ENCODE results near the gene MAP3K3. TPM values are rescaled to one million over a fixed set of nuclear protein-coding genes. Genes with fewer than 3 reads are reported as not detected.
A peak's percentile ranks its signal among the peaks of the same experiment; 100 is the strongest.

MAP3K3 gene
- total and polyA plus RNA-seq, 8 donors = 41.3 to 58.3 (median 43.7) TPM

- peak; percentile 40 for ATAC-seq
- no peak overlapping the region for H3K4me3 ChIP-seq
- peak overlapping the region; percentile 10 to 66 for H3K27ac ChIP-seq
- DNase-seq = peak in 1 of 4 donors; percentile 19
- H3K27me3 ChIP-seq = no peaks in the 10 kb centered on the region
- TF ChIP-seq, protein P1, sequence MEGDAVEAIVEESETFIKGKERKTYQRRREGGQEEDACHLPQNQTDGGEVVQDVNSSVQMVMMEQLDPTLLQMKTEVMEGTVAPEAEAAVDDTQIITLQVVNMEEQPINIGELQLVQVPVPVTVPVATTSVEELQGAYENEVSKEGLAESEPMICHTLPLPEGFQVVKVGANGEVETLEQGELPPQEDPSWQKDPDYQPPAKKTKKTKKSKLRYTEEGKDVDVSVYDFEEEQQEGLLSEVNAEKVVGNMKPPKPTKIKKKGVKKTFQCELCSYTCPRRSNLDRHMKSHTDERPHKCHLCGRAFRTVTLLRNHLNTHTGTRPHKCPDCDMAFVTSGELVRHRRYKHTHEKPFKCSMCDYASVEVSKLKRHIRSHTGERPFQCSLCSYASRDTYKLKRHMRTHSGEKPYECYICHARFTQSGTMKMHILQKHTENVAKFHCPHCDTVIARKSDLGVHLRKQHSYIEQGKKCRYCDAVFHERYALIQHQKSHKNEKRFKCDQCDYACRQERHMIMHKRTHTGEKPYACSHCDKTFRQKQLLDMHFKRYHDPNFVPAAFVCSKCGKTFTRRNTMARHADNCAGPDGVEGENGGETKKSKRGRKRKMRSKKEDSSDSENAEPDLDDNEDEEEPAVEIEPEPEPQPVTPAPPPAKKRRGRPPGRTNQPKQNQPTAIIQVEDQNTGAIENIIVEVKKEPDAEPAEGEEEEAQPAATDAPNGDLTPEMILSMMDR (IDR thresholded peaks at IDR 0.05) = no peak
- no peaks in the 10 kb centered on the region for H3K9me3 ChIP-seq
- intact Hi-C loops (cut with DNase I) = no loop called here
- peaks cover 0 to 47% of the 10 kb centered on the region in 2 donors for H3K36me3 ChIP-seq
- H3K4me1 ChIP-seq = peaks cover 20 to 71% of the 10 kb centered on the region in 2 donors
Observed at GRCh38 chr17:63634163-63634562, 11.9 kb downstream of the MAP3K3 start.

GRCh38 chr17:63634816-63635215 lies 12.6 kb downstream of the MAP3K3 start:
- ATAC-seq (no peak), DNase-seq (no peak)
- H3K36me3 ChIP-seq = peaks cover 0 to 47% of the 10 kb centered on the region in 2 donors
- H3K27ac ChIP-seq = peak overlapping the region; percentile 10 to 66
- TF ChIP-seq, protein P1 (IDR thresholded peaks at IDR 0.05) = no peak
- H3K9me3 ChIP-seq = no peaks in the 10 kb centered on the region
- intact Hi-C loops (cut with DNase I) = no loop called here
- H3K4me1 ChIP-seq = peaks cover 16 to 66% of the 10 kb centered on the region in 2 donors
- H3K27me3 ChIP-seq = no peaks in the 10 kb centered on the region
- no peak overlapping the region for H3K4me3 ChIP-seq

DNA sequence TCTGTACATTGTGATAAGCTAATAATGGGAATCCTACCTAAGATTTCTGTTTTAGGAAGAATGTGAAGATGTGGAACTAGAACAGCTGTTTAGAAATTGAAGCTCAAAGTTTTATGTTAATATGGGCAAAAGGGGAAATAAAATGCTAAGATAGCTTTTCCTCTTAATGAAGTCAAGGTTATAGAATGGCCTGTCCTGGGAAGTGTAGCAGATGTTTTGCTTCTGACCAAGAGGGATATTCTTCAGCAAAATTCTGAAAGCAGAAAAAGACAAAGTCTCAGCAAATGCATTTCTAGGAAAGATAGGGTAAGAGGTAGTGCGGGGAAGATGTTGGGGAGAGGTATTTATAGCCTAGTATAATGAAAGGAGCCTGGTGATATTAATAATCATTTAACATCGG lies 13.1 kb downstream of the MAP3K3 start:
- ATAC-seq (no peak), DNase-seq (no peak)
- Histone ChIP-seq H3K27me3 (no peaks in the 10 kb centered on the region), H3K4me3 (no peak overlapping the region), H3K36me3 (peaks cover 0 to 47% of the 10 kb centered on the region in 2 donors), H3K4me1 (peaks cover 16 to 62% of the 10 kb centered on the region in 2 donors), H3K9me3 (no peaks in the 10 kb centered on the region), H3K27ac (peak overlapping the region in 1 of 2 donors; percentile 66)
- TF ChIP-seq, protein P1 (IDR thresholded peaks at IDR 0.05) = no peak
- intact Hi-C loops (cut with DNase I) = no loop called here

DNA sequence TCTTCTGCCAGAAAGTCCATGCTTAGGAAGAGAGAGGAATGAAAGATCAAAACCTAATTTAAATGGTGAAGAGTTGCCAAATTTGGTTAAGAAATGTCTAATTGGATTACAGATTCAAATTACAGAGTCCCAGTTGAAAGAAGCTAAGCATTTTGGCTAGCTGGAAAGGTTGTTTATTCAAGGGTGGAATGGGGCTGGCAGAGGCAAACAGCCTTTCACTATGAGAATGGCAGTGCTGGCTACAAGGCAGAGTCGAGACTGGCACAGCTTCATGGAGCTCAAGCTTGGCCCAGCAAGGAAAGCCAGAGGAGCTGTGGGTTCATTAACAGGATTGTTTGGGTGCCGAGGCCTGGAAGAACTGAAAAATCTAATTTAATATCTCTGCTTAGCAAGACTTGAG lies 13.6 kb downstream of the MAP3K3 start:
- Histone ChIP-seq H3K9me3 (no peaks in the 10 kb centered on the region), H3K4me3 (no peak overlapping the region), H3K36me3 (peaks cover 0 to 47% of the 10 kb centered on the region in 2 donors), H3K4me1 (peaks cover 16 to 62% of the 10 kb centered on the region in 2 donors), H3K27me3 (no peaks in the 10 kb centered on the region), H3K27ac (no peak overlapping the region)
- ATAC-seq = no peak
- intact Hi-C loops (cut with DNase I) = no loop called here
- no peak for DNase-seq
- TF ChIP-seq, protein P1 (IDR thresholded peaks at IDR 0.05) = no peak

- H3K9me3 ChIP-seq = no peaks in the 10 kb centered on the region
- no peak overlapping the region for H3K4me3 ChIP-seq
- TF ChIP-seq, protein P1 (IDR thresholded peaks at IDR 0.05) = no peak
- H3K27me3 ChIP-seq = no peaks in the 10 kb centered on the region
- peaks cover 0 to 32% of the 10 kb centered on the region in 2 donors for H3K36me3 ChIP-seq
- H3K27ac ChIP-seq = no peak overlapping the region
- ATAC-seq (peak; percentile 69), DNase-seq (peak in 1 of 4 donors; percentile 16)
- intact Hi-C loops (cut with DNase I) = no loop called here
- H3K4me1 ChIP-seq = peaks cover 3 to 65% of the 10 kb centered on the region in 2 donors
Observed at GRCh38 chr17:63639125-63639524, 16.9 kb downstream of the MAP3K3 start.

Measured in left lung (tissue), 10 donors.